HG03196 (cell line): ENCODE measurements around the gene NOG.

Experiments used
- ATAC-seq: cut with Tn5 transposase; IDR thresholded peaks from one replicate; pipeline ENCODE4 v1.9.1; 2021; ENCODE audit not compliant: unreplicated experiment

NOG gene

DNA sequence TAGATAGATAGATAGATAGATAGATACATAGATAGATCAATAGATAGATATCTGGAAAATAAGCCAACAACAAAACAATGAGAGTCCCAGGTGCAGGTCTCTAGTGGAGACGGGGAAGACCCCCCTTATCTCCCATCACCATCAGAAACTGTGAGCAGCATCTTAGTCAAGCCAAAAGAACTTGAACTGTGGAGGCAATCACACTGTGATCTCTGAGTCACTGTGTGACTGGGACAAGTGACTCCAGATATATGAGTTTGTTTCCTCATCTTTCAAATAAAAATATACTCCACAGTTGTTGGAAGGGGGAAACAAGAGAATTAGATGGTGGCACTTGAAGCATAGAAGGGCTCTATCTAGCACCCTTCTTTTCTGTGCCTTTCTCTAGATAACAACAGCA is 42.1 kb downstream of the NOG start:
- no peak for ATAC-seq

DNA sequence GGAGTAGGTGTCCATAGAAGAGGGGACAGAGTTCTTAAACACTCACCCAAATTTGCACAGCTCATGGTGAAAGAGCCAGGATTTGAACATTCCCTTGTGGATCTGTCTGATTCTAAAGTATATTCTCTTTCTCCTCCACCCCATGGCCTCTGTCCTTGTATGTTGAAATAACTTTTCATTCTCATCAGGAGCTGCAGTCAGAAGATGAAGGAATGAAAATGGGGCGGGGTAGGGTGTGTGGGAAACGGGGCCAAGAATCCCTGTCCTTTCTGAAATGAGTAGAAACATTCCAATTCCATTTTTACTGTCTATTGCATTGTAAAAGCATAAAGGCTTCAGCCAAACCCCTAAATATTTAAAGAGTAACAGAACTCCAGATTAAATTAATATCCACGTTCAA is 42.8 kb downstream of the NOG start:
- ATAC-seq = no peak

DNA sequence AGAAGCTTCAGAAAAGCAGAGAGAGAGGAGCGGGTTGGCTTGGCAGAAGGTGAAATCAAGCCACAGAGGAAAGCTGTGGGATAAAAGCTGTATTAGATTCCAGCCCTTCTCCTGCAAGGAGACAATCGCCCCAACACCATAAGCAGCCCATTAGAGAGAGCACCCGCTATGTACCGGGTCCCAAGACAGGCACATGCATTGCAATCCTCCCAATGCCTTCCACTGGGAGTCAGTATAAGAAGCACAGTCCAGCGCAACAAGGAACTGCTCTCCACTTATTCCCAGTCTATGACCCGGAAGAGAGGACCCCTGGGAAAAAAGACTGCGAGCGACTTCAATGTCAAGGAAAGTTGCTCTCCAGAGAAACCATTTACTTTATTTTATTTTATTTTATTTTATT is 43.8 kb downstream of the NOG start:
- ATAC-seq = no peak

DNA sequence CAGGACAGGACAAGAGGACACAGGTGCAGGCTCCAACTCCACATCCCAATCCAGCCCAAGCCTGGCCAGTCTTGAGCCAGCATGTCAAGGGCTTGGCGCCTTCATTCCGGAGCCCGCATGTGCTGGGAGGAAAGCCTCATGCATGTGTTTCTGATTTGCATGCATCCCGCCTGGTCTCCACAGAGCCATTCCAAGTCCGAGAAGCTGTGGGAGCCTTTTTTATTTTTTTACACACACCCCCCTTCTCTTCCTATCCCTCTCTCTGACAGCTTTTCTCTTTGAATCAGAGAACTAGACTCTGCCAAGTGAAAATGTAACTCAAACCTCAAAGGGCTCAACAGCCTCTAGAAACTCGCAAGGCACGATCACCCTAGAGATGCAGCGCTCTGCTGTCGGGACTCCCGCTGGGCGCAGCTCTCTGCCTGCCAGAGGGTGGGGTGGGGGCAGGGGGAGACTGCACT is 45.1 kb downstream of the NOG start:
- ATAC-seq = no peak

DNA sequence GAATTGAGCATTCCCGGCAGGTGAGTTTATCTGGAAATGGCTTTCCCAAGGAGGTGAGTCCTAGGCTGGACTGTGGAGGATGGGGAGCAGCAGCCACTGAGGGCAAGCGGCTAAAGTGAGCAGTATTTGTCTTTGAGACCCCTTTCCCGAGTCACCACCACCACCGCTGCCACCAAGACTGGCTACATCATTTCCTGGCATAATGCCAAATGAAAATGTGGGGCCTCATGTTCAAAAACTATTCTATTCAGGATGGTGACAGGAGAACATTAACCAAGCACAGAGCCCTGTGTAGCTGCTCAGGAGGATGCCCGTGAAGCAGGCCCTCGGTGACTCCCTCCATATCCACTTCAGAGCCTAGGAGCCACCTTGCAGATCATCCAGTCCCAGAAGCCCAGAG is 46.0 kb downstream of the NOG start:
- no peak for ATAC-seq

DNA sequence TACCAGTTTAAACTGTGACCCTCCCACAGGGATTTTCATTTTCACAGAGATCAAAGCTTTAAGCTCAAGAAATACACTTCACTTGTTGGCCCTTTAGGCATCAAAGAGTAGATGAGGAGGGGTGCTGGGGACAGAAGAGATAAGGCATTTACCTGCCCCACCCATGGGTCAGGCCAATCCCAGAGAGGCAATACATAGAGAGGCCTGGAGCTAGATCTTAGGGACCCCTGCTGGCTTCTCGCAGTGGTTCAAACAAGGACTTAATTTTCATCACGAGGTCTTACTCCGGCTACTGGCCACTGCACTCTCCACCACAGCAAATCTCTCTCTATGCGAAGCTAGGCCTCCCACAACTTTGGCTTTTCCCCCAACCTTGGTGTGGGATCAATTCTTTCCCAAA is 46.6 kb downstream of the NOG start:
- ATAC-seq = no peak

DNA sequence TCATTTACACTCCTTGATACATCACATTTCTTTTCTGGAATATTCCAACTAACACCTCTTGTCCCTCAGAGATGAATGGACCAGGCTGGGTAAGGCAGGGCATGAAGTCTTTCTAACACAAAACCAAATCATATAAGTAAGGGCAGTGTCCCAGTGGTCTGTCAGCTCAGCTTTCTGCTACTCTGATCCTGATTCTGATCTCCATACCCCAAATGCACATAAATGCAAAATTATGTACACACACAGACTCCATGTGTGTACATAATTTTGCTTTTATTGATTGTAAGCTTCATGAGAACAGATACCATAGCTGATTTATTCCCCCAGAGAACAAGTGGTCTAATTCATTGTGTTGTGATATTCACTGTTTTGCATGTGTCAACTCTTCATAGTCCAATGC is 47.9 kb downstream of the NOG start:
- ATAC-seq = no peak

DNA sequence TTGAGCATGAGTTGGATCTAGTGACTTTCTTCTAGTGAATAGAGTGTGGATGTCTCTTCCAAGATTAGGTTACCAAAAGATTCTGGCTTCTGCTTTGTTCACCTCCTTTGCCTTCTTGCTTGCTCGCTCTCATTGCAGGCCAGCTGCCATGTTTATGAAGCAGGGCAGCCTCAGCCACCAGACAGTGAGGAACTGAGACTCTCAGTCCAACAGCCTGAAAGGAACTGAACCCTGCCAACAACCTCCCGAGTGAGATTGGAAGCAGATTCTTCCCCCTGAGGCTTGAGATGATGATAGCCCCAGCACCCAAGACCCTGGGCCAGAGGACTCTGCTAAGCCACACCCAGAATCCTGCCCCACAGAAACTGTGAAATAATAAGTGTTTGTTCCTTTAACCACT is 48.4 kb downstream of the NOG start:
- ATAC-seq = no peak

DNA sequence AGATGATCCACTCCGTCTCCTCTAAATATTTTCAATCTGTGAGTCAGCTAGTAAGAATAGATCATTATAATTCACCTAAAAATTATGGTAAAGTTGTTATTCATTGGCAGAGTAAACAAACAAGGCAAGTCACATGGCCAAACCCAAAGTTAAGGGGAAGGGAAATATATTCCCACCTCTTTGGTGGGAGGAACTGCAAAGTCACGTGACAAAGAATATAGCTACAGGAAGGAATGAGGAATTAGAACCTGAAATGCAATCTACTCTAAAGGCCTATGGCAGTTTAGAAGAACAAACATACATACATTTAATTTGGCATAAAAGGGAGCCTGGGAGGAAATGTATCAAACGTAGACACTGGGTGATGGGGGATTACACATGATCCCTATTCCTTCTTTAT is 48.9 kb downstream of the NOG start:
- ATAC-seq = no peak
